ENCODE results near the gene CFAP20.
"Not testable (repeated sequence)": the region's sequence is repeated elsewhere in the genome, so short reads cannot be mapped to it uniquely, and the experiment has no call there.

Gene CFAP20

DNA sequence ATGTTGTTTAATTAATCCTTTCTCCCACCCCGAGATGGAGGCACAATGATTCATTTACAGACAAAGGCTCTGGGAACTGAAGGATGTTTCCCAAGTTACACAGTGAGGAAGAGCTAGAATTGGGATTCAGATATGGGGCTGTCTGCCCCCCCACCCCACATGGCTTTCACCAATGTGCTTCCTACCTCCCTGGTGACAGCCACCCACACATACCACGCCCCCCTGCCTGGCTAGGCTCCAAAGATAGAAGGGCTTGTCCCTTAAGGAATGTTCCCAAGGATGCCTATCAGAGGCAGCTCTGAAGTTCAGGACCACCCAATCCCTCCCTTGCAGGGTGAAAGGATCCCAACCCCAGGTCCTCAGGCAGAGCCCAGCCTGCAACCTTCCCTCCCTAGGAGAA lies 32.9 kb downstream of the CFAP20 start:
- no peak for DNase-seq (ENCODE audit: low read depth)

DNA sequence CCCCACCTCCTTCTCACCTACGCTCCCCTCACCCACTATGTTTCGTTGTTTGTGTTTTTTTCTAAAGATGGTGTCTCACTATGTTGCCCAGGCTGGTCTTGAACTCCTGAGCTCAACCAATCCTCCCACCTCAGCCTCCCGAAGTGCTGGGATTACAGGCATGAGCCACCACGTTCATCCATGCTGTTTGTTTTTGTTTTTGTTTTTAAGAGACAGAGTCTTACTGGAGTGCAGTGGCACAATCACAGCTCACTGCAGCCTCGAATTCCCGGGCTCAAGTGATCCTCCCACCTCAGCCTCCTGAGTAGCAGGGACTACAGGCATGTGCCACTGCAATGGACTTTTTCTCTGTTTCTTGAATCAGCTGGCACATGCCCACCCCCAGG lies 33.6 kb downstream of the CFAP20 start:
- not testable (repeated sequence) for DNase-seq (ENCODE audit: low read depth)

DNA sequence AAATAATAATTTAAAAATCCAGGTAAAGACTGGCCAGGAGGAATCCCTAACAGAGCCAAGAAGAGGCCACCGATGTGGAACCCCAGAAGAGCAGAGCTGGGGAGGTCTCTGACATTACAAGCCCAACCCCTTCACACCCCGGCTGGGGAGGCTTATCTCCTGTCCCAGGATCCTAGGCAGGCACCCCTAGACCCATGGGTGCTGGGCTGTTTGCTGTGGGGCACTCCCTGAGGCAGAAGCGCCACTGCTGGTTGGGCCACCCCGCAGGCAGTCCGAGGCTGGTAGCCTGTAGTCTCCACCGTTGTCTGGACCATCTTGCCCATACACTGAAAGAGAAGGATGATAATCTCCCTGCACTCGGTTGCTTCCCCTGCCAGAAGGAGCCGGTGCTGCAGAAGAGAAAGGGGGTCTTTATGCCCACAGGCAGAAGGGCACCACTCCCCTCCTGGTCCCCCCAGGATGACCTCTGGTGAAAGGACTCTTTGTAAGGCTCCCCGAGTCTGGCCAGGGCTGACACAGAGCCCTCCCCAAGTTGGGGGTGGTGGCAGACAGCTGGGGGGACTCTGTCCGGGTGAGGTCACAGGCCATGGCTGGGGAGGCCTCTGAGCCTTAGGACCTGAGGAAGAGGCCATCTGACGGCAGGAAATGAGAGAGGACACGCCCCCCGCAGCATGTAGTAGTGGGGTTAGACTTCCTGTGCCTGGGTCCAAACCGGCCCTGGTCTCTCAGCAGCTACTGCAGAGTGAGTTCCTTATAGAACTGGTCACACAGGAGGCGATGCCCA lies 34.2 kb downstream of the CFAP20 start:
- no peak for DNase-seq (ENCODE audit: low read depth)

DNA sequence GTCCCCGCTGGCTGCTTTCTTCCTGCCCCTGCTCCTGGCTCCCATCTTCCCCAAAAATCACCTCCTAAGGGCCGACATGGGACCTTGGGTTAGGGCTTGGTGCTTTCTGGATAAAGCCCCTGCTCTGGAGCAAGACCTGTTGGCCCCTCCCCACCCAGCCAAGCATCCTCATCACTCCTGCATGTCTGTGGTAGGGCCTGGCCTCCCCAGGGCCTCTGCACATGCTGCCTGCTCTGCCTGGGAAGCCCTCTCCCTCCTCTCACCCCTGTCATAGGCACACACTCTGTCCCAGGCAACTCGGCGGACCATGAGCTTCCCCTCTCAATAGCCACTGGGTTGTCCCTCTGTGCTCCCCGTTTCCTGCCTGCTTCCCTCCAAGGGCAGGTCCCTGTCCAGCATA lies 35.2 kb downstream of the CFAP20 start:
- DNase-seq (ENCODE audit: low read depth): no peak

DNA sequence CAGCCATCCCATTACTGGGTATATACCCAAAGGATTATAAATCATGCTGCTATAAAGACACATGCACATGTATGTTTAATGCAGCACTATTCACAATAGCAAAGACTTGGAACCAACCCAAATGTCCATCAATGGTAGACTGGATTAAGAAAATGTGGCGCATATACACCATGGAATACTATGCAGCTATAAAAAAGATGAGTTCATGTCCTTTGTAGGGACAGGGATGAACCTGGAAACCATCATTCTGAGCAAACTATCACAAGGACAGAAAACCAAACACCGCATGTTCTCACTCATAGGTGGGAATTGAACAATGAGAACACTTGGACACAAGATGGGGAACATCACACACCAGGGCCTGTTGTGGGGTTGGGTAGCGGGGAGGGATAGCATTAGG lies 38.8 kb downstream of the CFAP20 start:
- DNase-seq (ENCODE audit: low read depth): not testable (repeated sequence)

DNA sequence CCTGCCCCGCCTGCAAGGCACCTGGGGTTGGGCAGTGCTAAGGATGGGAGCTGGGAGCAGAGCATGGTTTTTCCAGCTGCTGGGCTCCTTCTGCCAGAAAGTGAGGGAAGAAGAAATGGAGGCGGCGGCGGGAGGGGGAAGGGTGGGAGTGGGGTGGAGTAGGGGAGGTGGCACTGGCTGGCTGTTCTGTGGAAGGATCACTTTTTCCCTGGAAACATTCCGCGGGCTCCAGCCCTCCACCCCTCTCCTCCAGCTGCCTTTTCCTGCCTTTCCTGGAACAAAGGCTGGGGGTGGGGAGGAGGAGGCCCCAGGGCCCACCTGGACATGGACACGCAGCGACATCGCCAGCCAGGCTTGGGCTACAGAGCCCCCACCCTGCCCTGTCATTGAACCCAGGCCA lies 41.1 kb downstream of the CFAP20 start:
- DNase-seq (ENCODE audit: low read depth): no peak

DNA sequence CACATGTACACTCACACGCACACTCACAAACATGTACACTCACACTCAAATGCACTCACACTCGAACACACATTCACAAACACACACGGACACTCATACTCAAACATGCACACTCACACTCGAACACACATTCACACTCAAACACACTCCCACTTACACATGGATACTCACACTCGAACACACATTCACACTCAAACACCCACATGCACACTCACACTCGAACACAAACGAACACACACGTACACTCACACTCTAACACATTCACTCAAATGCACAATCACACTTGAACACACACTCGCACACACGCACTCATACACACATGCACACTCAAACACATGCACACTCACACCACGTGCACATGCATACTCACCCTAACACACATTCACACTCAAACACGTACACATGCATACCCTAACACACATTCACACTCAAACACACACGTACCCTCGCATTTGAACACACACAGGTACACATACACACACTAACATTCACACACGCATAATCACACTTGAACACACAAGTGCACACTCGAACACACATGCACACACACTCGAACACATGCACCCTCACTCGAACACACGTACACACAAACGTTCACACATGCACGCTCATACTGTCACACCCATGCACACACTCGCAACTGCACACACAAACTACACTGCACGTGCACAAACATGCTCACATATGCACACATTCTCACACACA lies 41.8 kb downstream of the CFAP20 start:
- no peak for DNase-seq (ENCODE audit: low read depth)

DNA sequence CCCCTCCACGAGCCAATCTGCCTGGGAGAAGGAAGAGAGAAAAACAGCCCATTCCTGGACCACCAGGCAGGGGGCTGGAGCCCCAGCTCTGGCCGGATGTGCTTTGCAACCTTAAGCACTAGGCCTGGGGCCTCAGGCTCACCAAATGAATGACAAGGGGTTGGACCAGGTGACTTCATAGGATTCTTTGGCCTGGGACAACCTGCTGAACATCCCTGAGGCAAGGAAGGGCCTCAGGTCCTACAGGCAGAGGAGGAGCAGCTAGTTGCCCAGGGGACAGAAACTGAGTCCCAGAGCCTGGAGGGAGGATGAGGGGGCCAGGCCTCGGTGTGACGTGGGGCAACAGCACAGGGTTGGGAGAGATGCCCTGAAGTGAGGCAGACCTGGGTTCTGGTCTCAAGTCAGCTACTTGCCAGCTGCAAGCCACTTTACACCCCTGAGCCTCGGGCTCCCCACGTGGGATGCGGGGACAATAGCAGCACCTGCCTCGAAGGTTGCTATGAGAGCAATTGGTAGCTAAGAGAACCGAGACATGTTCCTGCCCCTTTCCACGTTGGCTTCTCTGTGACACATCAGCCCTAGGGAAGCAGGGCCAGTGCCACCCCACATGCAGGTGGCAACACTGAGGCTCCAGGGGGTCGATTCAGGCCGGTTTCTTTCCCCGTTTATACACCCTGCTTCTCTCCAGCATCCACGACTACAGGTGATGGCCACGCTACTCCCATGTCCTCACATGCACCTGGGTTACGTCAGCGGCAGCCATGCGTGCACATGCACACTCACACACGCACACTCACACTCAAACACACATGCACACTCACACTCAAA lies 42.6 kb downstream of the CFAP20 start:
- DNase-seq (ENCODE audit: low read depth): no peak

DNA sequence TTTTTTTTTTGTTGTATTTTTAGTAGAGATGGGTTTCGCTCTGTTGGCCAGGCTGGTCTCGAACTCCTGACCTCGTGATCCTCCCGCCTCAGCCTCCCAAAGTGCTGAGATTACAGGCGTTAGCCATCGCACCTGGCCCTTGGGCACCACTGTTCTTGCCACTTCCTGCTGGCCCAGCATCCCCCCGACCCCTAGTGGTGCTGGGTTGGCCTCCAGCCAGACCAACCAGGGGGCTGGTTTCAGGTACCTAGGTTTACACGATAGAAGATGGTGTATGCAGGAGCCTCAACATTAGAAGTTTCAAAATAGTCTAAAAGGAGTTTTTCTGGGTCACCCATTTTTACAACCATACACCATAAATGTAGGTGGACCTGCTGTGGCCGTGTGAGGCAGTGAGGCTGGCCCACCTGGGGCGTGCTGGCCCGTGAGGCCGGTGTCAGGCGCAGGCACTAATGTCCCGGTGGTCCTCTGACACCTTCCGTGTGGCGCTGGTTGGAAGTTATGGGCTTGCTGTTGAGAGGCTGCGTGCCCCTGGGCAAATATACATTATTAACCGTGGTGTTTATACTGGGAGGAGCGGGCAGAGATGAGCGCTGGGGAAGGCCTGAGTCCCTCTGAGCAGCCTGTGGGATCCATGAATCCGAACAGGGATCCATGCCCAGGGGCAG lies 43.5 kb downstream of the CFAP20 start:
- DNase-seq (ENCODE audit: low read depth): no peak

DNA sequence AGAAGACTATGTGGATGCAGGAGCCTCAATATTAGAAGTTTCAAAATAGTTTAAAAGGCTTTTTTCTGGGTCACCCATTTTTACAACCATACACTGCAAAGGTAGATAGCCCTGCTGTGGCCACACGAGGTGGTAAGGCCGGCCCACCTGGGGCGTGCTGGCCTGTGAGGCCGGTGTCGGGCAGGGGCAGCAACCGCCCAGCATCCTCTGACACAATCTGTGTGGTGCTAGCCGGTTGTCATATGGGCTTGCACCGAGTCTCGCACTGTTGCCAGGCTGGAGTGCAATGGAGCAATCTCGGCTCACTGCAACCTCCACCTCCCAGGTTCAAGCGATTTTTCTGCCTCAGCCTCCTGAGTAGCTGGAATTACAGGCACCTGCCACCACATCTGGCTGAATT lies 44.0 kb downstream of the CFAP20 start:
- no peak for DNase-seq (ENCODE audit: low read depth)

DNA sequence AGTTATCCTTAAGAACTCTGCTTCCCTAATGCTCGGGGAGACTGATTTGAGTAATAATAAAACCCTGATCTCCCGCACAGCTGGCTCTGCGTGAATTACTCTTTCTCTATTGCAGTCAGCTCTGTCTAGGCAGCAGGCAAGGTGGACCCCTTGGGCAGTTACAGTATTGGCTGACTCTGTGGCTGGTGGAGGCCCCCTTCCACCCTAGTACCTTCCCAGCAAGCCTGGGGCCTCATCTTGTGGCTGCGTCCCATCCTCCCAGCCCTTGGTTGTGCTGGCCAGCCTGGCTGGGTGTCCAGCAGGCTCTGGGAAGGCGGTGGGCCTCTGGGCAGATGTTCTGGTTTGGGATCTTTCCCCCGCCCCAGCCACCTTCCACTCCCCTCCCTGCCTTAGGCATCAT lies 44.5 kb downstream of the CFAP20 start:
- no peak for DNase-seq (ENCODE audit: low read depth)

DNA sequence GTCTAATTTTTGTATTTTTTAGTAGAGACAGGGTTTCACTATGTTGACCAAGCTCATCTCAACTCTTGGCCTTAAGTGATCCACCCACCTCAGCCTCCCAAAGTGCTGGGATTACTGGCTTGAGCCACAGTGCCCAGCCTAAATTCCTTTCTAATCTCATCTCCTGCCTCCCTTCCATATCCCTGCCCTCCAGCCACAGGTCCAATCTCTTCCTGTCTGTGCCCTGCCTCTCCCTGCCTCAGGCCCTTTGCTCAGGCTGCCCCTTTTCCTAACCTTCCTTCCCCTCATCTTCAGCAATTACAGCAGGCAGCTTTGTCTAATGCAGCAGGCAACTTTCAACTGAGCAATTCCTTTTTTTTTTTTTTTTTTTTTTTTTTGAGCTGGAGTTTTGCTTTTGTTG lies 46.8 kb downstream of the CFAP20 start:
- no peak for DNase-seq (ENCODE audit: low read depth)

DNA sequence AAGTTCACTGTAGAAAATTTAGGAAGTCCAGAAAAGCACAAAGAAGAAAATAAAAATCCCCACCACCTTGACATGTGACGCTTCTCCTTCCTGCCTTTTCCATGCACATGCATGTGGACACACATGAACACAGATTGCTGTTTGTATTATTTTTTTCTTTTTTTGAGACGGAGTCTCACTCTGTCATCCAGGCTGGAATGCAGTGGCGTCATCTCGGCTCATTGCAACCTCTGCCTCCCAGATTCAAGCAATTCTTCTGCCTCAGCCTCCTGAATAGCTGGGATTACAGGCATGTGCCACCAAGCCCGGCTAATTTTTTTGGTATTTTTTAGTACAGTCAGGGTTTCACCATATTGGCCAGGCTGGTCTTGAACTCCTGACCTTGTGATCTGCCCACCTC lies 48.5 kb downstream of the CFAP20 start:
- not testable (repeated sequence) for DNase-seq (ENCODE audit: low read depth)

DNA sequence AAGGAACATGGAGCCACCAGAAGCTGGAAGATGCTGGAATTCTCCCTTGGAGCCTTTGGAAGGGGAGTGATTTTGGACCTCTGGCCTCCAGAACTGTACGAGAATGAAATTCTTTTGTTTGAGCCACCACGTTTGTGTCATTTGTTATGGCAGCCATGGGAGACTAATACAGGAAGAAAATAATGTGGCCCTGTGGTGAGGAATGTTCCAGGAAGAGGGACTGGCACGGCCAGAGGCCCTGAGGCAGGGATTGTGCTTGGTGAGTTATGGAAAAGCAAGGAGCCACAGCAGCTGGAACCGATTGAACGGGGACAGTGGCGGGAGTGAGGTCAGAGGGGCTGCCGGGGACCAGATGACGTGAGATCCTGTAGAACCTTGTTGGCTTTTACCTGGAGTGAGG lies 51.4 kb downstream of the CFAP20 start:
- no peak for DNase-seq (ENCODE audit: low read depth)

DNA sequence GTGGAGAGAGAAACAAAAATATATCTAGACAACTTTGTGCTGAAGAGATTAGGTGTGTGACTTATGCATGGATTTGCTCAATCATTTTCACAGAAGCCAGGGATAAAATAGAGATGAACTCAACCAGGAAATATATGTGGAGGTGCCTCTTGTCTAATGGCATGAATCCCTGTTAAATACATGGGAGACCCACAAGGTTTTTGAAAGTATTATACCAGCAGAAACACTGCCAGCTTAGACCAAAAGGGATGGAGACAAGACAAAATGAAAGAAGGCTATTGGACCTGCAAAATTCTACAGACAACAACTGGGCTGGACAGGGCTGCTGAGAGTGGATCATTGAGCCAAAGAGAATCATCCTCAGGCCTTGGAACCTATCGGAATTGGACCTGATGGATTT lies 52.7 kb downstream of the CFAP20 start:
- no peak for DNase-seq (ENCODE audit: low read depth)

DNA sequence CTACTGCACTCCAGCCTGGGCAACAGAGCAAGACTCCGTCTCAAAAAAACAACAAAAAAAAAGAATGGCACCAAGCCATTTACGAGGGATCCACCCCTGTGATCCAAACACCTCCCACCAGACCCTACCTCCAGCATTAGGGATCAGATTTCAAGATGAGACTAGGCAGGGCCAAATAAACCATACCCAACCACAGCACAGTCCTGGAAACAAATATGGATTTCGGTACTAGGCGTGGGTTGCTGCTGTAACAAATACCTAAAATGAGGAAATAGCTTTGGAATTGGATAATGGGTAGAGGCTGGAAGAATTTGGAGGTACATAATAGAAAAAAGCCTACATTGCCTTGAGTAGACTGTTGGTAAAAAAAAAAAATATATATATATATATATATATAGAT lies 54.5 kb downstream of the CFAP20 start:
- DNase-seq (ENCODE audit: low read depth): no peak

DNA sequence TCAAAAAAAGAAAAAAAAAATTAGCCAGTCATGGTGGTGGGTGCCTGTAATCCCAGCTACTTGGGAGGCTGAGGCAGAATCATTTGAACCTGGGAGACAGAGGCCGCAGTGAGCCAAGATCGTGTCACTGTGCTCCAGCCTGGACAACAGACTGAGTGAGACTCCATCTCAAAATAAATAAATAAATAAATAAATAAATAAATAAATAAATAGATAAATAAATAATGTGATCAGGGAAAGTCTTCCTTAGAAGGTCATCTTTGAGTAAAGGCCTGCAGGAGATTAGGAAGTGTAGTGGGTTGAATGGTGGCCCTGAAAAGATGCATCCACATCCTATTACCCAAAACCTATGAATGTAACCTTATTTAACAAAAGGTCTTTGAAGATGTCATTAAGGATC lies 56.1 kb downstream of the CFAP20 start:
- DNase-seq (ENCODE audit: low read depth): not testable (repeated sequence)

DNA sequence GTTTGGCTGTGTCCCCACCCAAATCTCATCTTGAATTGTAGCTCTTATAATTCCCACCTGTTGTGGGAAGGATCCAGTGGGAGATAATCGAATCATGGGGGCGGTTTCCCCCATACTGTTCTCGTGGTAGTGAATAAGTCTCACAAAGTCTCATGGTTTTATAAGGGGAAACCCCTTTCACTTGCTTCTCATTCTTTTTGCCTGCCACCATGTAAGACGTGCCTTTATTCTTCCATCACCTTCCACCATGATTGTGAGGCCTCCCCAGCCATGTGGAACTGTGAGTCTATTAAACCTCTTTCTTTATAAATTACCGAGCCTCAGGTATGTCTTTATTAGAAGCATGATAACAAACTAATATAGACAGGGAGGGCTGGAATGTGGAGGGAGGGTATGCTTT lies 57.0 kb downstream of the CFAP20 start:
- DNase-seq (ENCODE audit: low read depth): not testable (repeated sequence)

DNA sequence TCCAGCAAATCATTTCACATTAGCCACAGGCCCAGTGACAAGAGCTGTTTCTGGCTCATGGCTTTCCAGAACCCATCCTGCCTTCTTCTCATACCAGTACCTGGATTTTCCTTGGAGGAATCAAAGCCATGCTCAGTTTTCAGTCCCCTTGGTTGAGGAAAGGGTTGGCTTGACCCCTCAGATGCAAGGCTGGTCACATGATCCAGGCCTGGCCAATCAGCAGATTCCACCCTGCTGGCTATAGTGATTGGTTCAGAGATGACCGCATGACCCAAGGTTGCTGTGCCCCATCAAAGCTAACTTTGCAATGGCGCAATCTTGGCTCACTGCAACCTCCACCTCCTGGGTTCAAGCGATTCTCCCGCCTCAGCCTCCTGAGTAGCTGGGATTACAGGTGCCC lies 58.6 kb downstream of the CFAP20 start:
- no peak for DNase-seq (ENCODE audit: low read depth)
